HT-29 (cell line): ENCODE measurements around the gene TLCD3A. TPM values are rescaled to one million over a fixed set of nuclear protein-coding genes. Genes with fewer than 3 reads are reported as not detected.
"Not testable (repeated sequence)": the region's sequence is repeated elsewhere in the genome, so short reads cannot be mapped to it uniquely, and the experiment has no call there.

Source experiments
- DNase-seq: peaks from one replicate; pipeline ENCODE4 v3.0.0-alpha.2; 2015; ENCODE audit warnings: low spot score
- total RNA-seq: library from RNA; depleted of rRNA; stranded (reverse); fragments of >200 nt; shearing (Covaris generic); gene quantifications from 2 replicates; pipeline ENCODE4 v1.2.3, GENCODE V29; 2014; rRNA removed

Gene TLCD3A
- total RNA-seq, result 17.4 and 21.7 TPM in 2 replicates

DNA sequence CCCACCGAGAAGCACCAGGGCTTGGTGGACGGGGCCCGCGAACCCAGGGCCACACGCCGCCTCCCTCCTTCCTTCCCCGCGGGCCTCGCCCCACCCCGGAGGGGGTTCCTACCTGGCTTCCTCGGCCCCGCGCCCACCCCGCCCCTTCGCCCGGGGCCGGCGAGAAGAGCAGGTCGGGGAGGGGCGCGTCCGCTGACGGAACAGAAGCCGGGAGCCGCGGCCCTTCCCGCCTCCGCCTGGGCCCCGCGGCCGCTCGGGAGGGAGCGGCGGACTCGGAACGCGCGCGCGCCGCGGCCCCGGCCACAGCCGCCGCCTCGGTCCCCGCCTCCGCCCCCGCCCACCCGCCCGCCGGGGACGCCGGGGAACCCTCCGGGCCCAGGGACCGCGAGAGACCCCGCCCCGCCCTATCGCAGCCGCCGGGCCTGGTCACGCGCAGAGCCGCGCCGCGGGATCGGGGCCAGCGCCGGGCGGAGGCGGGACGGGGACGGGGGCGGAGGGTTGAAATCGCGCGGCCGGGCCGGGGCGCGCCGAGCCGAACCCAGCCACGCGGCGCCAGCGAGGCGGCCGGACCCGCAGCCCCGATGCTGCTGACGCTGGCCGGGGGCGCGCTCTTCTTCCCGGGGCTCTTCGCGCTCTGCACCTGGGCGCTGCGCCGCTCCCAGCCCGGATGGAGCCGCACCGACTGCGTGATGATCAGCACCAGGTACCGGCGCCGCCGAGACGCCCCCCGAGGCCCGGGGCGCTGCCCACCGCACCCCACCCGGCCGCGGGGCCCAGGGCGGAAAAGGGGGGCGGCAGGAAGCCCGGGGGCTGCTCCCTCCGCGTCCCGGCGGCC is at the start of gene TLCD3A:
Gene TLCD3A, plus strand, starts transcription at position 530 of the 835 bp plus-strand sequence. Its CDS starts 52 bp downstream, at position 582.
- peak; percentile 30 for DNase-seq

DNA sequence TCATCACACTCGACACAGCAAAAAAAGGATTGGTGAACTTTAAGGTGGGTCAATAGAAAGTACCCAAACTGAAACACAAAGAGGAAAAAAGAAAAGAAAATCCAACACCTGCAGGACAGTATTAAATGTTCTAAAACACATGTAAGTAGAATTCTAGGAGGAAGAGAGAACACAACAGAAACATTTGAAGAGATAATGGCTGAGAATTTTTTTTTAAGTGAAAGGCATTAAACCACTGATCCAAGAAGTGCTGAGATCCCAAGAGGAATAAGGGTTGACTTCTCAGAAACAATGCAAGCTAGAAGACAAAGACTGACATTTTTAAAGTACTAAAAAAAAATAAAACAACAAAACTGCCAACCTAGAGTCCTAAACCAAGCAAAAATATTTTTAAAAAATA is 49.4 kb upstream of the TLCD3A start:
- no peak for DNase-seq

DNA sequence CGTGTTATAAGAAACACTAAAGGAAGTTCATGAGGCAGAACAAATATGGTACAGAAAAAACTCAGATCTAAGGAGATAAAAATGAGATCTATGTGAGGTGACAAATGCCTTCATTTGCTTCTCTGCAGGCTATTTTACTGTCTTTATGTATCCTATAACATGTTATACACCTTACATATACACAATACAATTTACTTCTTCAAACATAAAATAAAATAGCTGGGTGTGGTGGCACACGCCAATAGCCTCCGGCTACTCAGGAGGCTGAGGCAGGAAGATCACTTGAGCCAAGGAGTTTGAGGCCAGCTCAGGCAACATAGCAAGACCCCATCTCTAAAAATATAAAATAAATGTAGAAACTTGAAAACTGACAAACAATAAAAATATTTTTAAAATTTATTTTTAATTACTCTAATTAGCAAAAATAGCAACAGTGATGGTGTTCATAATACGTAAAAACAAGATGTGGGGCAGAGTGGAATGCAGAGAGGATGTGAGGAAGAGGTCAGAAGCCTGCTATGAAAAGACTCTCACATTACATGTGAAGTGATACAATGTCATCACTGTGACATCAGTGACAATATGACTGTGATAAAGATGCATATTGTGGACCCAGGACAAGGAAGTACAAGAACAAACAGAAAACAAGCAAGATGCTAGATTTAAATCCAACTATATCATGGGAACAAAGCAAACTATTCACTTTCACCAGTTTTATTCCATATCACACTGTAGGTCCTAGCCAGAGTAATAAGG is 48.7 kb upstream of the TLCD3A start:
- no peak for DNase-seq

DNA sequence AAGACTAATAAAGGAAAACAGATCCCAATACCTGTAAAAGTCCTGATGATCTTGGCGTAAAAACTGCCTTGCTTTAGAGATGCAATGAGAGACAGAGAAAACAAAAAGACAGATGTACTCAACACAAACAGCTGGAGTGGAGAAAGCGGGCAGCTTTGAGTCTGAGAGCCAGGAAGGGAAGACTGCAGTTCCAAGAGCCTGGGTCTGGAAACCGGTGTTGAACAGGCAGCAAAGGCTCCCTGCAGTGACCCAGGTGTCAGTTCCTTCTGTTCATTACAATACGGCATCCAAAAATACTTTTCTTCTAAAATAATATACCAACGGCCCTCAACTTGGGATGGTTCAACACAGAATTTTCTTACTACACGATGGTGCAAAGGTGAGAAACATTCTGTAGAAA is 47.4 kb upstream of the TLCD3A start:
- no peak for DNase-seq

DNA sequence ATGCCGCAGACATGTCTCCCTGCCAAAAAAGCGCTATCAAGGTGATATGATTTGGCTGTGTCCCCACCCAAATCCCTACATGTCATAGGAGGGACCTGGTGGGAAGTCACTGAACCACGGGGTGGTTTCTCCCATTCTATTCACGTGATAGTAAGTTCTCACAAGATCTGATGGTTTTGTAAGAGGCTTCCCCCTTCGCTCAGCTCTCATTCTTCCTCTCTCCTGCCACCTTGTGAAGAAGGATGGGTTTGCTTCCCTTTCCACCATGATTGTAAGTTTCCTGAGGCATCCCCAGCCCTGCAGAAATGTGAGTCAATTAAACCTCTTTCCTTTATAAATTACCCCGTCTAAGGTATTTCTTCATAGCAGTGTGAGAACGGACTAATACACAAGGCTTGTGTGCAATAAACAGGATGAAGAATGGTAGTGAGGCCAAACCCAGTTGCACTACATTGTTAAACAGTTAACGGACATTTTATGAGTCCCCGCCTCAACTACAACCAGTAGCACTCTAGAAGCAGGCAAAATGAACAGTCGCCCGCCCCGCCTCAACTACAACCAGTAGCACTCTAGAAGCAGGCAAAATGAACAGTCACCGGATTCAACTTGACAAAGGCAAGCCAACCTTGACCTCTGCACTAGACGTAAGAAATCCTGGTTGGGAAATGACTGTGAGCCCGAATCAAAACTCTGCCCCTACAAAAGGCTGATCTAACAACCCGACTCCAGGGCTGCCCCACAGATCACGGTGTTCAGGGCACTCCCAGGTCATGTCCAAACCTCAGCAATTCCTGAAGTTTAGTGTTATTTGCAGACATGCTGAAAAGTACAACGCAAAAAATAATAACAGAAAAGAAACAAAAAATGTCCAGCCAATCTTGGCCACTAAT is 44.1 kb upstream of the TLCD3A start:
- DNase-seq, result peak; percentile 5

DNA sequence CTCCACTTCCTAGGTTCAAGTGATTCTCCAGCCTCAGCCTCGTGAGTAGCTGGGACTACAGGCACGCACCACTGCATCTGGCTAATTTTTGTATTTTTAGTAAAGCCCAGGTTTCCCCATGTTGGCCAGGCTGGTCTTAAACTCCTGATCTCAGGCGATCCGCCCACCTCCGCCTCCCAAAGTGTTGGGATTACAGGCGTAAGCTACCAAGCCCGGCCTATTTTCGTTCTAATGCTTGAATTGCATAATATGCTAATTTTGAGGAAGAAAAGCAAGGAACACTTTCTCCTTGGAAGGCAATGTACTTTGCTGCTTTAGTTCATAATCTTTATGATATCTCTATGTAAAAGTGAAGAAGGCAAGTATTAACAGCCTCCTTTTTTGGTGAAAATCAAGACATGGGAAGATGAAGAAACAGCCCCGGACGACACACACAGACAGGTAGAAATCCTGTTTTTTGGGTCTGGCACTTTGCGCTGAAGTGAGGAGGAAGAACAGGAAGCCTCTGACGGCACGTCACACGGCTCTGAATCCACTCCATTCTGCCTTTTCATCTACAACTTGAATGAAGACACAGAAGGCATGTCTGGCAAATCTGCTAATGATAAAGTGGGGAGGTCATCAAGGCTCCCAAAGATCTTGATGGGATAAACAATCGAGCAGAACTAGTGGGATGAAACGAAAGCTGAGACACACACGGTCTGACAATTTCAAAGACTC is 42.7 kb upstream of the TLCD3A start:
- no peak for DNase-seq

DNA sequence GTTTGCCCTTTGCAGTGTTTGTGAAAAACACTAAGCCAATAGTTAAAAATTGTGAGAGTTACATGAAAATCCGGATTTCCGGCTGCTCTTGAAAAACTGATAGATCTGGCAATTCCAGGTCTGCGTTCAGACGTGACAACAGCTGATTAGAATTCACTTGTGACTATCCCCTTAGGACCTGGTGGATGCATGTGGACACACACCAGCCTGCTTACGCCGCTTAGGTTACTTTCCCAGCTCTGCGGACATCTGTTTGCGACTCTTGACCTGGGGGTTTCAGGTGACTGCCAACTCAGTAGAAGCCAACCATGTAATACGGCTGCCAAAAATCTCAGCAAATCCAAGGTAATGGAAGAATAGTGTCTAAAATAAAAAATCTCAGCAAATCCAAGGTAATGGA is 42.0 kb upstream of the TLCD3A start:
- DNase-seq, result no peak

DNA sequence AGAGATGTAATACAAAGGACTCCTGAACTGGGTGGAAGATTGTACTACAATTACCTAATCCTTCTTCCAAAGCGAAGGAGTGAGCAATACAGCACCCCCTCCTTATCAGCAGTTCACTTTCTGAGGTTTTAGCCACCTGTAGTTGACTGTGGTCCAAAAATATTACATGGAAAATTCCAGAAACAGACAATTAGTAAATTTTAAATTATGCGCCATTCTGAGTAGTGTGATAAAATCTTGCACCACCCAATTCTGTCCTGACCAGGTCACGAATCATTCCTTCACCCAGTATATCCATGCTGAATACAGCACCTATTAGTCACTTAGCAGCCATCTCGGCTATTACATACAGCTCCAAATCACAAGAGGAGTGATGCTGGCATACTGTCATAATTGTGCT is 41.0 kb upstream of the TLCD3A start:
- DNase-seq, result no peak

DNA sequence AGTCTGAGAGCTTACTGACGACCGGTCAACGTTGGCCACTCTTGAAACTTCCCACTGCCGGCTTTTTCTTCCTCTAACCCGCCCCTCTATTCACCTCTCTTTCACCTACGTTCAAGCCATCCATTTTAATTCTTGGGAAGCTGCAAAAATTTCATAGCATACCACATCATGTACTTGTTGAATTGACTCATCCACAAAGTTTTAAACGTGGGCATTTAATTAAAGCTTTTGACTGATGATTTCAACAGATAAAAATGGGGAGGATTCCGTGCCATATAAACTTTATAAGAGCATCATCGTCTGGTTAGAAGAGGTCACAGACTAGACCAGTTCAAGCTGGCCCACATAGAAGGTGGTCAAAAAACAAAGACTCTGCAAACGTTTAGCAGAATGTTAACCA is 40.3 kb upstream of the TLCD3A start:
- peak; percentile 1 for DNase-seq

DNA sequence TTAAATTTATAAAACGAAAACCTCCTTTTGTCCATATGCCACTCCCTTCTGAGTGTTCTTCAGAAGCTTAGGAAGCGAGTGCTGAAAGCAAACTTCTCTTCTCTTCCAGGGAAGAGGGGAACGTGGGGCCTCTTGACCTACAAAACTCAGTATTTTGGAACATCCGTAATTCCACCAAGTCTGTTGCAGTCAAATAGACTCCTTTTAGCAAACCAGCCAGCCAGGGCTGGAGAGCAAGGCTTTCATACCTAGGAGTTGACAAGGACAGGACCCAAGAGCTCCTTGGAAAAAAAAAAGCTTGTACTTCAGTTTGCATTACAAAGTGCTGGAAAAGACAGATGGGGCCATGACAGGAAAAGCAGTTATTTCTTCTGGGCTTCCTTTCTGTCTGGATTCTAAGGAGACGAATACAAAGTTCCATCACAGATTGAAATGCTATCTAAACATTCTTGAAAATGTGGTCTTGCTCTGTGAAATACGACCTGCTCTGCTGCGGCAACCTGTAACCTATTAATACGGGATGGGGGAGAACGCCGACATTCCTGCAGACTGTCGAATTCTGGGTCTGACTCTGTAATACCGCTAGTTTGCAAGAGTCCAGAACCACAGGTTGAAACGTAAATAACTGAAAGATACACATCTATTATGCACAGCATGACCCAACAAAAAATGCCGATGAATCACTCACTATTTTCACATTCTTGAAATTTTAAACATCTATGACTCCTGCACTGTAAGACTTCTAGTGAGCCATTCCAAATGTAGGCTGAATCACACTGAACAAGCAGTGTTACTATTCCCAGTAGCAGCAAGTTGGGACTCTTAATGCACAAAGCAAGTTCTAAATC is 38.4 kb upstream of the TLCD3A start:
- DNase-seq, result no peak

DNA sequence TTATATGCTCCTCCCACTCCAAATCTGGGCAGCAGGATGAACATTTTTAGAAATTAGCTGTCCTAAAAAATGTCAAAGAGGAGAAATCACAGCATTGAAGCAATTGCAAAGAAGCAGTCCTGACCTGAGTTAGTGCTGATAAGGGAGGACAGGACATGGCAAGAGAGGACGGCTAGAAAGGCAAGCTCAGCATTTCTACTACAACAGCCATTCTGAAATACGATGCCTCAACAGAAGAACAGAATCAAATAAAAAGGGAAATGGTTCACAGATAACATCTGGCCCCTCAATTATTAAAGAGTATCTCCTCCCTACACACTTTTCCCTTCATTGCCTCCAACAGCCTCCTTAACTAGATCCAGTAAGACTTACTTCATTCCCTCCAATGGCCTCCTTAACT is 36.0 kb upstream of the TLCD3A start:
- DNase-seq, result no peak

DNA sequence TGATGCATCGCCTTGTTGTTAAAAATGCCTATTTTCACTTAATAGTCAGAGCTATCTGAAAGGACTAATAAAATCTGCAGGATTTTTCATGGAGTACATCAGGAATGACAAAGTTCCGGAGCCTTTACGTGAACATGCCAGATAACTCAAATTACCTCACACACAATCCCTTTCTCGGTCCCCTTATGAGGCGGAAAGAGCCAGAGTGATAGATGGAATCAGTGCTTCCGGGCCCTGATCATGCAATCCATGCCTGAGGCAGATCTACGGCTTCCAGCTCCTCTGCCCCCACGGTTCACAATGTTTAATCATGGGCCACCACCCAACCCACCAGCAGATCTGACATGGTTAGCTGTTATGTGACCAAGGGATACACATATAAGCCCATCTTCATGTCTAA is 34.7 kb upstream of the TLCD3A start:
- no peak for DNase-seq

DNA sequence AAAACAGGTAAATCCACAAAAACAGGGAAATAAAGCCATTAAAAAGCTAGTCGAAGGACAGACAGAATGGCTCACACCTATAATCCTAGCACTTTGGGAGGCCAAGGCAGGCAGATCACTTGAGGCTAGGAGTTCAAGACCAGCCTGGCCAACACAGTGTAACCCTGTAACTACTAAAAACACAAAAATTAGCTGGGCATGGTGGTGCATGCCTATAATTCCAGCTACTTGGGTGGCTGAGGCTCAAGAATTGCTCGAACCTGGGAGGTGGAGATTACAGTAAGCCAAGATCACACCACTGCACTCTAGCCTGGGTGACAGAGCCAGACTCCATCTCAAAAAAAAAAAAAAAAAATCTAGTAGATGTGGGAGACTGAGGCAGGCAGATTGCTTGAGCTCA is 34.3 kb upstream of the TLCD3A start:
- not testable (repeated sequence) for DNase-seq

DNA sequence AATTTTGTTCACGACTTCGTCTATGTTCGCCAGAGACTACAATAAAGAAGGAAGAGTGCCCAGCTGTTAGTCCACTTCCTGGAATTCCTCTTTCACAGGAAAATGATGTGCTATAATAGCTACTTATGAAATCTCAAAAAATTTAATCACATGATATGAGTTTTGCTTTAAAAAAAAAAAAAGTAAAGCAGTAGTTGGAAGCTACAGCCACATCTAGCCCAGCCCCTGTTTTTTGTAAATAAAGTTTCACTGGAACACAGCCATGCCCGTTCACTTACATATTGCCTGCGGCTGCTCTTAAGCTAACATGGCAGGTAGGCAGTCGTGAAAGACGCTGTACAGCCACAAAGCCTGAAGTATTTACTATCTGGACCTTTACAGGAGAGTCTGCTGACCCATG is 33.1 kb upstream of the TLCD3A start:
- no peak for DNase-seq

DNA sequence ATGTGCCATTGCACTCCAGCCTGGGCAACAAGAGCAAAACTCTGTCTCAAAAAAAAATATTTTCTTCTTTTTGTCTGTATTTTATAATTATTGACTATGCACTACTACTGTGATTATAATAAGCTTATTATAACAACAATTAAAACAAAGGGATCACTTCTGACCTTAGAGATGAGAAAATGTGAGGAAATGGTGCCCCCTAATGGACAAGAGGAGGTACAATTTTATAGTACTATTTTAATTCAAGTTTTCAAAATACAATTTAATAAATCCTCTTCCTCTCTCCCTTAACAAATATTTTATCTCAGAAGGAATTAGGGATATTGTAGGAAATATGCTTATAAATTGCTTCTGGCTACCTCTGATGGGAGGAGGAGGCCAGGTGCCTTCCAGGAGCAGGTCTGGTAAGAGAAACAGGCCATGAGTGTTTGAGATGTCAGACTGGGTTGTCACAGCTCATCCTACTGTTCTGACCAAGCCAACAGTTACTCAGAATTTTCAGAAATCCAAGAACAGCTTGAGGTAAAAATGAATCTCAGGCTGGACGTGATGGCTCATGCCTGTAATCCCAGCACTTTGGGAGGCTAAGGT is 31.8 kb upstream of the TLCD3A start:
- peak; percentile 35 for DNase-seq

DNA sequence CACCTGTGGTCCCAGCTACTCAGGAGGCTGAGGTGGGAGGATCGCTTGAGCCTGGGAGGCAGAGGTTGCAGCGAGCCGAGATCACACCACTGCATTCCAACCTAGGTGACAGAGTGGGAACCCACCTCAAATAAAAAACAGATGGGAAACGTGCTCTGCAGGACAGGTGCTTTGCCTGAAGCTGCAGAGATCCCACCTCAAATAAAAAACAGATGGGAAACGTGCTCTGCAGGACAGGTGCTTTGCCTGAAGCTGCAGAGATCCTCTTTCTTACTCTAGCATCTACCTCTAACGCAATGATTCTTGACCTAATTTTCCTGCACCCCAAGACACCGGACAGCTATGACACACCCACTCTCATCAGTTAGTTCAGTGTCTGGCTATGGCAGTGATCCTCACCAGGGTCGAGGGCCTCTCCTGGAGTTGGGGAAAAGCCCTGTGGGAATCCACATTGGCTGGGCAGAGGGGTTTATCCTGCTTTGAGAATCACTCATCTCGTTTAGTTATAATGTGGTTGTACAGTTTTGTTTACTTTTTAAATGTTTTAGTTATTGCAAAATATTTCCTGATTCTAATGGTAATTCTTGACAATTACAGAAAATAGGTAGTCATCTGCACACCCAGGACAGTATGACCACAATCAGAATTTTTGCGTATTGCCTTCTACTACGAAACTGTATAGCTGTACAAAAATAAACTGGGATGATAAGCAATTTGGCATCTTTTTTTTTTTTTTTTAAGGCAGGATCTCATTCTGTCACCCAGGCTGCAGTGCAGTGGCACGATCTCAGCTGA is 29.1 kb upstream of the TLCD3A start:
- no peak for DNase-seq

DNA sequence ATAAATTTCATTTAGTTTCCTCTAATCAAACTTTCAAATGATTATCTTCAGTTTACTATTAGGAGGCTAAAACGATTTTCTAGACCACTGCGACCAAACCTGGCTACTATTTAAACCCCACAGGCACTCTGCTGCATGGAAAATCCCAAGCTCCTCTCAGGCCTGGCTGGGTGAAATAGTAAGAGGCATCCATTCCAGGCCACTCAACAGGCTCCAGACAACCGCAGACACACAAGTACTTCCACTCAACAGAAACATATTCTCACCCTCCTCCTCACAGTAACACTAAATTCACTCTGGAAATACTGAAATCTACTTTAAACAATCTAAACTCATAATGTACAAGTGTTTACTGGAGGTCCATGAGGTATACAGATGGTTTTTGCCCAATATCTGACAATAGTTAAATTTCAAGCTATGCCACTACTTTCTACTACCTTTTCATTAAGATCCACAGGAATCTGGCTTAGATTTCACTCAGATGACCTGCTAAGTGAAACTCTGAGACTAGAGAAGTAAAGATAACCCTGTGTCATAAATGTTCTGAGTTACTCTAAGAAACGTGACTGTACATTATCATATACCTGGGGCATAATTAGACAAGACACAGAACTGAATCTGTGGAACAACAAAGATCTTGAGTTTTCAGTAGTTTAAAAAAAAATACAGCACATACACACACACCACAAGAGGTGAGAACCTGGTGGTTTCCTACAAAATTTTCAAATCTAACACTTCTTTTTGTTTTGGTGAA is 28.1 kb upstream of the TLCD3A start:
- DNase-seq, result no peak

DNA sequence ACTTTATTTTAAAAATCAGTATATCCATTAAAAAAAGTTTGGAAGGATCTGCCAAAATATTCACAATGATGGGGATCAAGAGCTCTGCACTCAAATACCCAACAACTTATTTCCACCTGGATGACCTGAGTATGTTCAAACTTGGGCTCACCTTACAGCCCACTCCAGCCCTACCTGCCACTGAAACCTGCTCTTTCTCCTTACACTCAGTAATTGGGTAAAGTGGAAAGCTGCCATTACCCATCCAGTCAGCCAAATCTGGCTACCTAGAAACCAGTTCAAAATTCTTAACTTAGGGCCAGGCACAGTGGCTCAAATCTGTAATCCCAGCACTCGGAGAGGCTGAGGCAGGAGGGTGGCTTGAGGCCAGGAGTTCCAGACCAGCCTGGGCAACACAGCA is 27.4 kb upstream of the TLCD3A start:
- DNase-seq, result no peak
